IPS DF 6.9 (cell line): ENCODE measurements around the gene OR2M7.
"Not testable (repeated sequence)": the region's sequence is repeated elsewhere in the genome, so short reads cannot be mapped to it uniquely, and the experiment has no call there.

Source experiments
- DNase-seq: peaks from one replicate; pipeline ENCODE4 v3.0.0-alpha.2; 2013; ENCODE audit warnings: low read depth, low spot score
- H3K27ac ChIP-seq: one replicate; pipeline ENCODE4 v1.5.1; 2013; ENCODE audit warnings: low read length, control low read depth
- H3K27me3 ChIP-seq: 2 replicates; pipeline ENCODE4 v1.6.1; 2013; ENCODE audit warnings: mild to moderate bottlenecking, low read length; ENCODE audit not compliant: control insufficient read depth, insufficient read depth
- H3K36me3 ChIP-seq: 2 replicates; pipeline ENCODE4 v1.6.1; 2013; ENCODE audit warnings: low read length; ENCODE audit not compliant: control insufficient read depth, insufficient read depth
- H3K4me1 ChIP-seq: 2 replicates; pipeline ENCODE4 v1.6.1; 2013; ENCODE audit warnings: low read length; ENCODE audit not compliant: control insufficient read depth, insufficient read depth
- H3K4me3 ChIP-seq: 2 replicates; pipeline ENCODE4 v1.5.1; 2013; ENCODE audit warnings: mild to moderate bottlenecking, low read length
- H3K9me3 ChIP-seq: 2 replicates; pipeline ENCODE4 v1.6.1; 2013; ENCODE audit warnings: low read length, inconsistent platforms; ENCODE audit not compliant: control insufficient read depth, insufficient read depth
- WGBS: extraction: QIAGEN DNeasy Blood & Tissue Kit; methylation state at CpG from one replicate; pipeline ENCODE4 v1.1.7; 2013; ENCODE audit warnings: mixed read lengths, missing lambda C conversion rate; ENCODE audit not compliant: insufficient read length, insufficient coverage; 5-methylcytosine and 5-hydroxymethylcytosine counted together

OR2M7 gene, protein sequence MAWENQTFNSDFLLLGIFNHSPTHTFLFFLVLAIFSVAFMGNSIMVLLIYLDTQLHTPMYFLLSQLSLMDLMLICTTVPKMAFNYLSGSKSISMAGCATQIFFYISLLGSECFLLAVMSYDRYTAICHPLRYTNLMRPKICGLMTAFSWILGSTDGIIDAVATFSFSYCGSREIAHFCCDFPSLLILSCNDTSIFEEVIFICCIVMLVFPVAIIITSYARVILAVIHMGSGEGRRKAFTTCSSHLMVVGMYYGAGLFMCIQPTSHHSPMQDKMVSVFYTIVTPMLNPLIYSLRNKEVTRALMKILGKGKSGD

DNA sequence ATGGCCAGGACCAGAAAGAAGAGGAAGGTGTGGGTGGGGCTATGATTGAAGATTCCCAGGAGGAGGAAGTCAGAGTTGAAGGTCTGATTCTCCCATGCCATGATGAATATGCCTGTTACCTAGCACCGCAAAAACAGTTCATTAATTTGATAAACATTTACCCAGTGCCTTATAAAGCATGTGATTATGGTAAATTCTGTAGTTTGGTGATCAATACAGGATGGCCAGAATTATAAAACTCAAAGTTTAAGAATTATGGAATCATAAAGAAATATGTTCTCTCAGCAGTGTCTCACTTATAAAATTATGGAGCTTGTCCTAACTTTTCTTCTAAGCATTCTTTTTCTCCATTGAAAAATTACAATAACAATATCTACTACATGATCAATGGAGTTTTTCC lies at the start of gene OR2M7:
Gene OR2M7 (minus strand): TSS at position 101 of the 400 bp plus-strand sequence. CDS start 0 bp downstream, at position 101.
- WGBS = no CpG with 5 or more reads among the region's 1 CpG
- DNase-seq = no peak
- no peaks in the 10 kb centered on the region for H3K27me3 ChIP-seq
- H3K4me3 ChIP-seq = no peak within 1 kb of the TSS
- H3K4me1 ChIP-seq = no peaks in the 10 kb centered on the region
- peaks cover 2% of the 10 kb centered on the region; the same call in 1 of the 2 replicates for H3K9me3 ChIP-seq
- no peaks in the 10 kb centered on the region for H3K36me3 ChIP-seq
- H3K27ac ChIP-seq = no peak within 1 kb of the TSS

DNA sequence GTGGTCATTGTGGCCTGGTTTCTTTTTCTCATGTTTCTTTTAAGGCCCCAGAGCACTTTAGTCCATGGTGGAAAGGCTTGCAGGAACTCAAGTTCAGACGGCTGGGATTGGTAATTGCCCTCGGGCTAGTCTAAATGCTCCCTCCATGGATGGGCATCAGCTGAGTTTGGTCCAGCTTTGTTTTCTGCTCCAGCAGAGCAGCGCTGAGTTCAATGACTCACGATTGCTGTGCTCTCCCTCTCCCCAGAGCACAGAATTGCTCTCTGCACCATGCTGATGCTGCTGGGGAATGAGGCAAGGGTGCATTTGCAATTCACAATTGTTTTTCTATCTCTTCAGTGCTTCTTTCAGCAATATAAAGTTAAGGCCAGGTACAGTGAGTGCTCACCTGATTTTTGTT lies 49.4 kb upstream of the OR2M7 start:
- Histone ChIP-seq H3K27me3 (no peaks in the 10 kb centered on the region), H3K4me3 (no peak overlapping the region), H3K4me1 (no peaks in the 10 kb centered on the region), H3K36me3 (no peaks in the 10 kb centered on the region), H3K27ac (no peak overlapping the region), H3K9me3 (peaks cover 3% of the 10 kb centered on the region)
- DNase-seq = no peak
- no CpG with 5 or more reads among the region's 4 CpGs for WGBS

DNA sequence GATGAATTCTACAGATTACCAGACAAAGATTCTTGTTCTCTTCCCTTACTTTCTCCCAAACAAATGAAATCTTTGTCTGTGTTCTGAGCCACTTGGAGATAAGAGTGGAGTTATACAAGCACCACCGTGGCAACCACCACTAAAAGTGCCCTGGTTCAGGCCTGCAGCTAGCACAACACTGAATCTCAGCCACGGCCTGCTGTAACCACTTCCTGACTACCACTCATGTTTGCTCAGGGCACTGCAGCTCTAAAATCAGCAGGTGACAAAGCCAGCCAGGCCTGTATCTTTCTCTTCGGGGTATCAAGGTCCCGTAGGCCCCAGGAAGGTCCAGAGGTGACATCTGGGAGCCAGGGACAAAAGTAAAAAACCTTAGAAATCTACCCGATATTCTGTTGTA lies 48.0 kb upstream of the OR2M7 start:
- H3K27ac ChIP-seq = no peak overlapping the region

DNA sequence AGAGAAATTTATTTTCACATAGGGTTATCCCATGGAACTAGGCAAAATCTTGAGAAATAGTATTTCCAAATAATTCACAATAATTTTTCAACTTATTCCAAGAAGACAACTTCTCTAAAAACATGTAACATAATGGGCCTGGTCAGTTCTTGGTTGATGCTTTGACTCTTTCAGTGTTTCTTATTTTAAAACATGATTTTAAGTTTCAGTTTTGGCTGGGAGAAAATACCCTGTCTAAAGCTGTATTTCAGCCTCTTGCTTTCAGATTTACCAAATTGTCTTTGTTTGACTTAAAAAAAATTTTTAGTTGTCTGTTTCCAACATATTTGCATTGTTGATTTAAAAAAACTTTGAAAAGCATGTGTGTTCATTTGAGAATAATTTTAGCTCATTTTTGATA lies 42.2 kb upstream of the OR2M7 start:
- peaks cover 7% of the 10 kb centered on the region for H3K9me3 ChIP-seq
- no peaks in the 10 kb centered on the region for H3K36me3 ChIP-seq
- no peak overlapping the region for H3K4me3 ChIP-seq
- H3K4me1 ChIP-seq = no peaks in the 10 kb centered on the region
- no peak overlapping the region for H3K27ac ChIP-seq
- H3K27me3 ChIP-seq = no peaks in the 10 kb centered on the region
- DNase-seq = no peak

More for the DNA sequence above, 48.0 kb upstream of the OR2M7 start:
- Histone ChIP-seq H3K4me3 (no peak overlapping the region), H3K27me3 (no peaks in the 10 kb centered on the region), H3K36me3 (no peaks in the 10 kb centered on the region), H3K9me3 (peaks cover 5% of the 10 kb centered on the region), H3K4me1 (no peaks in the 10 kb centered on the region)
- DNase-seq = no peak
- no CpG with 5 or more reads among the region's 5 CpGs for WGBS

DNA sequence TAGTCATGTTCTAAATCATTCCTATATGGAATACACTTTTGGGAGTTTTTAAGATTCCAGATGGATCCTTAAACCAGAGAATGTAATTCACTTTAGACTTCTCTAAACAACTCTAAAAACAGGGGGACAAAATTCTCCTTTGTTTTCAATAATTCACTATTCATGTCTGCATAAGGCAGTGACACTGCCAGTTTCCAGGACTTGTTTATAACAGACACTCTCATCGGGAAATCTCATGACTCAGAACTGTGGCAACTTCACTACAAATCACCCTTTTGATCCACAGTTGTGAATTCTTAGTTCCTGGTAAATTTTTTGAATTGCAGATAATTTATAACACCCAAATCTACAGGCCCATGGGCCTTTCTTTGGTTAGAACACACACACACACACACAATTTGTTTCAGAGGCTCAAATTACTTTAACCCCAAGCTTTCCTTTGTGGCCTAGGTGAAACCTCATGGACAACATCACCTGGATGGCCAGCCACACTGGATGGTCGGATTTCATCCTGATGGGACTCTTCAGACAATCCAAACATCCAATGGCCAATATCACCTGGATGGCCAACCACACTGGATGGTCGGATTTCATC lies 36.9 kb upstream of the OR2M7 start, which contains the start of gene OR2T4:
Gene OR2T4 (plus strand): TSS at position 545 of the 595 bp plus-strand sequence. CDS start 0 bp downstream, at position 545.
- Histone ChIP-seq H3K27me3 (no peaks in the 10 kb centered on the region), H3K4me1 (no peaks in the 10 kb centered on the region), H3K27ac (no peak within 1 kb of the TSS), H3K4me3 (no peak within 1 kb of the TSS), H3K9me3 (peaks cover 8% of the 10 kb centered on the region), H3K36me3 (no peaks in the 10 kb centered on the region)
- DNase-seq = no peak
- no CpG with 5 or more reads among the region's 3 CpGs for WGBS

DNA sequence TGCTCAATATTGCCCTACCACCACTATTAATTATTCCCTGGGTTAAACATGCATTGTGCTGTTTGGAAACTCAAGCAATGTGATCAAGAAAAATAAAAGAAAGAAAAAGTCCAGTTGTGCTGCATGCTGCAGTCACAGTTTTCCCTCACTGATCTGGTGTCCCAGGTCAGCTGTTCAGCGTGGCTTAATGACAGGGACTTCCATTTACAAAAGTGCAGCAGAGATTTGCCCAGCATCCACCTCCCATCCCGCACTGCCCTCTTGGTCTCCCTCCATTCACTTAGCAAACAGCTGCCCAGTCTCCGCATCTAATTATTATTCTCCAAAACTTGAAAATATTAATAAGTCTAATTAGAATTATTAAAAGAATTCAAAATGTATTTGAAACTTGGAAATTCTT lies 35.0 kb upstream of the OR2M7 start:
- no peak overlapping the region for H3K4me3 ChIP-seq
- H3K27ac ChIP-seq = no peak overlapping the region
- no peak for DNase-seq
- WGBS = no CpG with 5 or more reads among the region's 3 CpGs
- H3K36me3 ChIP-seq = no peaks in the 10 kb centered on the region
- H3K4me1 ChIP-seq = no peaks in the 10 kb centered on the region
- peaks cover 6% of the 10 kb centered on the region for H3K9me3 ChIP-seq
- no peaks in the 10 kb centered on the region for H3K27me3 ChIP-seq

DNA sequence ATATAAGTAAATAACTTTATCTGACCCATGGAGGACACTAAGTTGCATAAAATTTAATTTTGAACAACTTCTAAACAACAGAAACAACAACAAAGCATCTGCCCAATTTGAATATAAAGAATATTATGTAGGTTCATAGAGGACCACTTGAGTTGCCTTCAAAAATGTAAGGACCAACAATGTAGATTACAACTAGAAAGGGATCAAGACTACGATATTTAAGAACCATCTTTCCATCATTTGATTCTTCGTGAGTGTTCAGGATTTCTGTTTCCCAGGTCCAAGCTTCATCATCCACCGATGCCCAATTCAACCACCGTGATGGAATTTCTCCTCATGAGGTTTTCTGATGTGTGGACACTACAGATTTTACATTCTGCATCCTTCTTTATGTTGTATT lies 24.1 kb upstream of the OR2M7 start, which contains the start of gene OR14C36:
Gene OR14C36 (plus strand): TSS at position 301 of the 400 bp plus-strand sequence. CDS start 0 bp downstream, at position 301.
- Histone ChIP-seq H3K36me3 (no peaks in the 10 kb centered on the region), H3K4me1 (no peaks in the 10 kb centered on the region), H3K9me3 (peaks cover 3% of the 10 kb centered on the region), H3K4me3 (no peak within 1 kb of the TSS), H3K27me3 (no peaks in the 10 kb centered on the region), H3K27ac (no peak within 1 kb of the TSS)
- DNase-seq = no peak
- no CpG with 5 or more reads among the region's 4 CpGs for WGBS

DNA sequence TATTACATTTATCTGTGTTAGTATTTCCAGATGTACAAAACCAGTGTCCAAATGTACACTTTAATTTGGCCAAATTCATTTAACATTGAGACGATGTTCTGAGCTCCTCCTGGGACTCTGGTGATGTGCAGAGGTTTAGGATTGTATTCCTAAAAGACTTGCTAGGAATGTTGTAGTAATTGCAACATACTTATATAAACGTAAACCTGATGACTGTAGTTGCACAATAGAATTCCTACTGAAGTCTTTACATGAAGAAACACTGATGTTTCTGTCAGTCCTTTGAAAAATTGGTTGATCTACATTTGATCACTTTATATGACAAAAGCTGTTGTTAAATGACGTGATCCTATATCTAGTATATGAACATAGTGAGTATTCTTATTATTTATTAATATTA lies 19.1 kb upstream of the OR2M7 start:
- H3K4me3 ChIP-seq = no peak overlapping the region
- H3K4me1 ChIP-seq = no peaks in the 10 kb centered on the region
- H3K9me3 ChIP-seq = no peaks in the 10 kb centered on the region; the same call in 1 of the 2 replicates
- H3K27ac ChIP-seq = no peak overlapping the region
- WGBS = no CpG with 5 or more reads among the region's 3 CpGs
- no peaks in the 10 kb centered on the region for H3K27me3 ChIP-seq
- no peaks in the 10 kb centered on the region for H3K36me3 ChIP-seq
- no peak for DNase-seq

DNA sequence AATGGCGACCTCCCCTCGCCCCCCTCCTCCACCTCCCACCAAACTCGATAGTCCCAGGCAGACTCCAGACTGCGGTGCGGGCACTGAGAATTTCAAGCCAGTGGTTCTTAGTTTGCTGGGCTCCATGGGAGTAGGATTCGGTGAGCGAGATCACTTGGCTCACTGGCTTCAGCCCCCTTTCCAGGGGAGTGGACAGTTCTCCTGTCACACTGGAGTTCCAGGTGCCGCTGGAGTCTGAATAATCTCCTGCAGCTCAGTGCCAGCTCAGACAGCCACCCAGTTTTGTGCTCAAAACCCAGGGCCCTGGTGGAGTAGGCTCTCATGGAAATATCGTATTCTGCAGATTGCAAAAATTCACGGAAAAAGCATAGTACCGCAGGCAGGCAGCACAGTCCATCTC lies 7.6 kb downstream of the OR2M7 start:
- H3K9me3 ChIP-seq = peaks cover 8% of the 10 kb centered on the region
- H3K4me1 ChIP-seq = no peaks in the 10 kb centered on the region

DNA sequence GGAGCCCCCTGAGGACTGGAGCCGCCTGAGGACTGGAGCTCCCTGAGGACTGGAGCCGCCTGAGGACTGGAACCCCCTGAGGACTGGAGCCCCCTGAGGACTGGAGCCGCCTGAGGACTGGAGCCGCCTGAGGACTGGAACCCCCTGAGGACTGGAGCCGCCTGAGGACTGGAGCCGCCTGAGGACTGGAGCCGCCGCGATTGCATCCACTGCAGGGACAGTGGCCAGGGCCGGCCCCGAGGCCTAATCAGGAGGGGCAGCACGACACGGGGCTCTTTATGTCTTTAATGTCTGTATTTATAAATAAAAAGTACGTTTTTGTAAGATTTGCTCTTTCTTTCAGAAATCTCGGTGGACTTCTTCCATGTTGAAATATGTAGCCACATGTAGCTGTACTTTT lies 17.6 kb downstream of the OR2M7 start:
- H3K4me1 ChIP-seq, H3K4me3 ChIP-seq, H3K36me3 ChIP-seq, H3K9me3 ChIP-seq, H3K27ac ChIP-seq, DNase-seq, H3K27me3 ChIP-seq: not testable (repeated sequence)
- WGBS = no CpG with 5 or more reads among the region's 15 CpGs

More for the DNA sequence above, 7.6 kb downstream of the OR2M7 start:
- Histone ChIP-seq H3K27me3 (no peaks in the 10 kb centered on the region), H3K4me3 (no peak overlapping the region), H3K36me3 (no peaks in the 10 kb centered on the region), H3K27ac (no peak overlapping the region)
- no peak for DNase-seq
- WGBS = no CpG with 5 or more reads among the region's 11 CpGs
